Tibial nerve (tissue), 4 donors: ENCODE measurements around the gene SMIM38.

ENCODE experiments used
- EP300 ChIP-seq, 2 donors: sonication (generic); formaldehyde crosslinking; IDR thresholded peaks; one replicate each; pipeline ENCODE4 v1.6.1; 2017; ENCODE audit warnings: antibody characterized with exemption in 2 of 2, mild to moderate bottlenecking in 1 of 2
- POLR2A ChIP-seq, 2 donors: fragments of 450-650 bp; IDR thresholded peaks; one replicate each; pipeline ENCODE4 v1.6.1; 2017; ENCODE audit warnings: antibody characterized with exemption in 2 of 2, mild to moderate bottlenecking in 2 of 2, moderate library complexity in 2 of 2
- TF ChIP-seq, protein P1 (sequence below), 5 experiments: fragments of 200-600 bp in 3 of 5; fragments of 450-650 bp in 2 of 5; sonication (generic) in 3 of 5; IDR thresholded peaks; one replicate each; pipeline ENCODE4 v1.5.1; 2016 to 2019; ENCODE audit warnings: antibody characterized with exemption in 5 of 5, mild to moderate bottlenecking in 3 of 5, moderate library complexity in 2 of 5

DNA sequence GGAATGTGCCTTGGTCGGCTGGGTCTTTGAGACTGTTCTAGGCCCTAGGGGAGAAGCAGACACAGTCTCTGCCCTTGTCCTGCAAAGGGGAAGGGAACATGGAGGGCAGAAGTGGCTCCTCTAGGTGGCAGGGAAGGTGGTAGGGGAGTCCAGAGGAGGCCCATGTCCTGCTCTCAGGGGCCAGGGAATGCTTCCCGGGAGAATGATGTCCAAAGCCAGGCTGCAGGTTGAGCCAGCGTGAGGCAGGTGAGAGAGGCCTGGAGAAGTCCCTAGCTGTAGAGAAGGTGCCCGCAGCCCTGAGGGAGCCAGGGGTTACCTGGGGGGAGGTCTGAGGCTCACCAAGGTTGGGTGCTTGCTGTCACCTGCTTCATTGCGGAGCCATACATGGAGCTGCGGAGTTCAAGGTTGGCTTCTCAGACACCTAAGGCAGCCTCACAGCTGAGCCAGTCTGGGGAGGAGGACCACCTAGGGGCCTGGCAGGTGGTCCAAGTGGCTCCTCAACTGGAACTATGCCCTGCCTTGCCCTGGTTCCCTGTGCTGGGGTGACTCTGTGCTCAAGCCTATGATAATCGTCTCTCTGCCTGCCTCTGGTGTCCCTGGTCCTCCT is 46.1 kb downstream of the SMIM38 start:
- TF ChIP-seq, protein P1, sequence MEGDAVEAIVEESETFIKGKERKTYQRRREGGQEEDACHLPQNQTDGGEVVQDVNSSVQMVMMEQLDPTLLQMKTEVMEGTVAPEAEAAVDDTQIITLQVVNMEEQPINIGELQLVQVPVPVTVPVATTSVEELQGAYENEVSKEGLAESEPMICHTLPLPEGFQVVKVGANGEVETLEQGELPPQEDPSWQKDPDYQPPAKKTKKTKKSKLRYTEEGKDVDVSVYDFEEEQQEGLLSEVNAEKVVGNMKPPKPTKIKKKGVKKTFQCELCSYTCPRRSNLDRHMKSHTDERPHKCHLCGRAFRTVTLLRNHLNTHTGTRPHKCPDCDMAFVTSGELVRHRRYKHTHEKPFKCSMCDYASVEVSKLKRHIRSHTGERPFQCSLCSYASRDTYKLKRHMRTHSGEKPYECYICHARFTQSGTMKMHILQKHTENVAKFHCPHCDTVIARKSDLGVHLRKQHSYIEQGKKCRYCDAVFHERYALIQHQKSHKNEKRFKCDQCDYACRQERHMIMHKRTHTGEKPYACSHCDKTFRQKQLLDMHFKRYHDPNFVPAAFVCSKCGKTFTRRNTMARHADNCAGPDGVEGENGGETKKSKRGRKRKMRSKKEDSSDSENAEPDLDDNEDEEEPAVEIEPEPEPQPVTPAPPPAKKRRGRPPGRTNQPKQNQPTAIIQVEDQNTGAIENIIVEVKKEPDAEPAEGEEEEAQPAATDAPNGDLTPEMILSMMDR (IDR thresholded peaks at IDR 0.05): no peak
- TF ChIP-seq EP300 (IDR thresholded peaks at IDR 0.05) (no peak), POLR2A (IDR thresholded peaks at IDR 0.05) (no peak)
